Upper lobe of left lung (tissue), 4 donors: ENCODE data around the gene SIM2.

Source experiments
- POLR2A ChIP-seq, 4 donors: fragments of 450-650 bp; IDR thresholded peaks; one replicate each; pipeline ENCODE4 v1.5.1; 2016 to 2017; ENCODE audit warnings: antibody characterized with exemption in 4 of 4, mild to moderate bottlenecking in 2 of 4
- TF ChIP-seq, protein P1 (sequence below), 6 experiments: fragments of 450-650 bp in 4 of 6; fragments of 200-600 bp in 2 of 6; sonication (generic) in 2 of 6; IDR thresholded peaks; one replicate each; pipeline ENCODE4 v1.5.1; 2016 to 2019; ENCODE audit warnings: antibody characterized with exemption in 6 of 6

DNA sequence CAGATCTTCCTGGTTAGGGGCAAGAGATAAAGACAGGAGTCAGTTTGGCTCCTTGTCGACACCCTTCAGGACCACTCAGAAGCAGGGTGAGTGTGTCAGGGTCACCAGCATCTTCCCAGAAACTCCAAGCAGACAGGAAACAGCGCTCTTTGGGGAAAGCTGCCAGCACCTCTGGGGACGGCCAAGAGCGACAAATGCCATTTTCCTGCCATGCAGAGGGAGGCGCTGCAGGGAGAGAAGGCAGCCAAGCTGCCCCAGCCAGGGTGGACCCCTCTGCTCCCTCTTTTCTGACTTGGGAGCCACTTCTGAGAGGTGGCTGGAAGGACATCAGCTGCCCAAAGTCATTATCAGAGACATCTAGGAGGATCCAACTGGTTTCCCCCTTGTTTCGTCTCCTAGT, 29.0 kb downstream of the SIM2 start:
- TF ChIP-seq, protein P1, sequence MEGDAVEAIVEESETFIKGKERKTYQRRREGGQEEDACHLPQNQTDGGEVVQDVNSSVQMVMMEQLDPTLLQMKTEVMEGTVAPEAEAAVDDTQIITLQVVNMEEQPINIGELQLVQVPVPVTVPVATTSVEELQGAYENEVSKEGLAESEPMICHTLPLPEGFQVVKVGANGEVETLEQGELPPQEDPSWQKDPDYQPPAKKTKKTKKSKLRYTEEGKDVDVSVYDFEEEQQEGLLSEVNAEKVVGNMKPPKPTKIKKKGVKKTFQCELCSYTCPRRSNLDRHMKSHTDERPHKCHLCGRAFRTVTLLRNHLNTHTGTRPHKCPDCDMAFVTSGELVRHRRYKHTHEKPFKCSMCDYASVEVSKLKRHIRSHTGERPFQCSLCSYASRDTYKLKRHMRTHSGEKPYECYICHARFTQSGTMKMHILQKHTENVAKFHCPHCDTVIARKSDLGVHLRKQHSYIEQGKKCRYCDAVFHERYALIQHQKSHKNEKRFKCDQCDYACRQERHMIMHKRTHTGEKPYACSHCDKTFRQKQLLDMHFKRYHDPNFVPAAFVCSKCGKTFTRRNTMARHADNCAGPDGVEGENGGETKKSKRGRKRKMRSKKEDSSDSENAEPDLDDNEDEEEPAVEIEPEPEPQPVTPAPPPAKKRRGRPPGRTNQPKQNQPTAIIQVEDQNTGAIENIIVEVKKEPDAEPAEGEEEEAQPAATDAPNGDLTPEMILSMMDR (IDR thresholded peaks at IDR 0.05), result no peak
- no peak for TF ChIP-seq POLR2A (IDR thresholded peaks at IDR 0.05)
